Hematopoietic multipotent progenitor cell treated with erythropoietin and hydrocortisone succinate and interleukin-3 and kit ligand, for 15 days (in vitro differentiated cells): Measurements from ENCODE around the gene SLIRP.
"Not testable (repeated sequence)": the region's sequence is repeated elsewhere in the genome, so short reads cannot be mapped to it uniquely, and the experiment has no call there.

Source experiments
- DNase-seq: peaks from one replicate; pipeline ENCODE4 v3.0.0-alpha.2; 2015; ENCODE audit warnings: low spot score

The SLIRP gene

DNA sequence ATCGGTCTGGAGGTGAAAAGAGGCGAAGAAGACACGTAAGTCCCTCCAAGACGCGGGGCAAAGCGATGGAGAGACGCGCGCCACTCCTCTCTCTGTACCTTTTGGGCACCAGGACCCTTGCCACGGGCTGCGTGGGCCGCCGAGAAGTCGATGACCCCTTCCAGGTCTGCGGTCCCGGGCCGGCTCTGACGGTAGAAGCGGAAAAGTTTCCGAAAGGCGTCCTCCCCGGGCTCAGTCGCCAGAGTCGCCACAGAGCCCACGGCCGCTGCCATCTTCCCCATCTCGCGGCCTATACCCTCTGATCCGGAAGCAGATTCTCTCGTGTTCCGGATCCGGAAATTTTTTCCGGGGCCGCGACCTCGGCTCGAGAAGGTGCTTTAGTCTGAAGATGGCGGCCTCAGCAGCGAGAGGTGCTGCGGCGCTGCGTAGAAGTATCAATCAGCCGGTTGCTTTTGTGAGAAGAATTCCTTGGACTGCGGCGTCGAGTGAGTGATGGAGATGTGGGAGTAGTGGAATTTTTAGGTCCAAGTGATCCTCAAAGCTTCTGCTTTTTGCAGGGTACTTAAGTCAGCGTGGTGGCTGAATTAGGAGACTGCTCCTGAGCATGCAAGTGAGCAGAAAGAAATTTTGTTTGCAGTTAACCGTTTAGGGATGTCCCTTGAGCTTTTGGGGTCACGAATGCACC is at the start of gene SLIRP, which contains the start of gene ALKBH1:
Gene SLIRP, plus strand, starts transcription at position 380 of the 685 bp plus-strand sequence. Its CDS starts 9 bp downstream, at position 389.
Gene ALKBH1, minus strand, starts transcription at position 300 of the 685 bp plus-strand sequence. Its CDS starts 19 bp downstream, at position 281.
- DNase-seq, result peak; percentile 90

DNA sequence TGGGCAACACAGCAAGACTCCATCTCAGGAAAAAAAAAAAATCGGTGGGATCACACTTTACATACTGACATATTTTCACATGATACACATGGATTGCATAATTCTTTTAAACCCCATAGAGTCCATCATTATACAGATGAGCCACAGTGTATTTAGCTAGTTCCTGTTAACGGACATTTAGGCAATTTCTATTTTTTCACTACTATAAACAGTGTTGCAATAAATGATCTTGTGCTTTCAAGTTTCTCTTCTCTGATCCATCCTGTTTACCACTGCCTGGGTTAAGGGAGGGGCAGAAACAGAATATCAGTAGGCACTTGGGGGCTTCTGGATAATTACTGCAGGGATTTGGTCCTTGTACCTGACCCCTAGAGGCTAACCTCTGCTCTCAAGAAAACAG is 48.1 kb upstream of the SLIRP start:
- no peak for DNase-seq

- no peak for DNase-seq
These were observed 47.1 kb upstream of the SLIRP start for GRCh38 chr14:77660754-77661153.

- DNase-seq, result not testable (repeated sequence)
These were observed 46.3 kb upstream of the SLIRP start for GRCh38 chr14:77661562-77661961.

DNA sequence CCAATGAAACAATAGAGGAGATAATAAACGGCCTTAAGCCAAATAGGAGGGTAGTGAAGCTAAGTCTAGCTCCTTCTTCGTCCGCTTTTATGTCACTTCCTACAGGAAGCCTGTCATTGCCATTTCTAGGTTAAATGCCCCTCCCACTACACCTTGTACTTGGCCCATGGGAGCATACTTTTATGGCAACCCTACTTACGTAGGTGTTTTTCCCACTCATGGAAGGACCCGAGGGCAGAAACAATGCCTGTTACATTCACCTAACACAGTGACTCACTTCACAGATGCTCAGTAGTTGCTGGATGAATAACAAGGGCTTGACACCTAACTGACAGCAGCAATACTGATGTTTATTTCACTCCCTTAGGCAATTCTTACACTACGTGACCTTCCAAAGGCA is 44.6 kb upstream of the SLIRP start:
- no peak for DNase-seq

DNA sequence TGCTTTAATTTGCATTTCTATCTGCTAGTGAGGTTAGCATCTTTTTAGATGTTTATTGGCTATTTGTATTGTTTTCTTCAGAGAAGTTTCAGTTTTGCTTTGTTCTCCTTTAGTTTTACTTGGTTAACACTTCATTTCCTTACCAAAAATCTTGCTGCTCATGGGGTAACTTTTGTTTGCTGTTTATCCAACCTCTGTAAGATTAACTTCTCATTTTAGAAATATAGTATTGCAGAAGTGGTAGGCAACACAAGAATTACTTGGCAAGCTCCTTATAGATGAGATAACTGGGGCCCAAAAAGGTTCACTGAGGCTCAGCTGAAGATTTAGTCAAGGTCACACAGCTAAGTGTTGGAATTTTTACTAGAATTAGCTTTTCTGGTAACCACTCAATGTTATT is 40.6 kb upstream of the SLIRP start:
- DNase-seq, result no peak

GRCh38 chr14:77673193-77673592 is 34.7 kb upstream of the SLIRP start:
- no peak for DNase-seq

DNA sequence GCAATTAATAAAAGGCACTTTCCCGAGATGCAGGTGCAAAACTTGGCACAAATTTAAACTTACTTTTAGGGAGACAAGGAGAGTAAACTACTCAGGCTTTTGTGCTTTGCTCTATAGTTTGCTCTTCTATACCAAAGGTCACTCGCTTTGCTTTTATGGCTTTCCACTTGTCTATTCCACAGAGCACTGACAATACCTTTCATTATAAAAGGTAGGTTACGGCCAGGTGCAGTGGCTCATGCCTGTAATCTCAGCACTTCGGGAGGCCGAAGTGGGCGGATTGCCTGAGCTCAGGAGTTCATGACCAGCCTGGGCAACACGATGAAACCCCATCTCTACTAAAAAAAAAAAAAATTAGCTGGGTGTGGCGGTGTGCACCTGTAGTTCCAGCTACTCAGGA is 33.0 kb upstream of the SLIRP start:
- no peak for DNase-seq

DNA sequence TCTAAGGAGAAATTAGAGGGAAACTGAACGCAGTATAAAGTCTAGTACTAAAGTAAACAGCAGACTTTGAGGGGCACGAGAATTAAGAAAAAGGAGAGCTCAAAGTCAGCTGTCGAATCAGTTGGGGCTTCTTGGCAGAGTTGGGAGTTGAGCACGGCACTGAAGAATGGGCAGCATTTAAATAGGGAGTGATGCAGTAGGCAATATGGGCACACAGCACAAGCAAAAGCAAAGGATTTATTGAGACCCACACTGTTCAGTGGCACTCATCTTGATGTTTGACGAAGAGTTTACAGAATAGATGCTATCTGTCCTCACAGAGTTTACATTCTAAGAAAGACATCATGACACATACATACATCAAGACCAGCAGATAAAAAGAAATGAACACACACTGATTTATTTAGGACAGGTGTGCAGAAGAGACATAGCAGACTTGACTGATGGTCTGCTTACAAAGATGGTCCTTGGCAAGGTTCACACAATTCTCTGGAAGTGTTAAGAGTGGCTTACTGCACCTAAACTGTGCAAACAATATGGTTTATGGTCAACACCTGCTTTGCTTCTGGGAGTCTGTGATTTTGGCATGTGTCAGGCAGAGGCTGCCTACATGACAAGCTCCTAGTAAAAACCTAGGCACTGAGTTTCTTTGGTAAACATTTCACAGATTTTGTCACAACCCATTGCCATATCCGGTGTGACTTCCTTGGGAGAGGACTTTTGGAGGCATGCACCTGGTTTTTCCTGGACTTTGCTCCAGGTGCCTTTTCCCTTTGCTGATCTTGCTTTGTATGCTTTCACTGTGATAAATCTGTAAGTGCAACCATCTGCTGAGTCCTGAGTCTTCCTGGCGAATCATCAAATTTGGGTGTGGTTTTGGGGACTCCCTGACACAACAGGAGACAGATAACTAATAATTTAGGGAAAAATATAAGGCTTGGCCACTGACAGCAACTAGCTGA is 26.4 kb upstream of the SLIRP start:
- DNase-seq, result no peak

DNA sequence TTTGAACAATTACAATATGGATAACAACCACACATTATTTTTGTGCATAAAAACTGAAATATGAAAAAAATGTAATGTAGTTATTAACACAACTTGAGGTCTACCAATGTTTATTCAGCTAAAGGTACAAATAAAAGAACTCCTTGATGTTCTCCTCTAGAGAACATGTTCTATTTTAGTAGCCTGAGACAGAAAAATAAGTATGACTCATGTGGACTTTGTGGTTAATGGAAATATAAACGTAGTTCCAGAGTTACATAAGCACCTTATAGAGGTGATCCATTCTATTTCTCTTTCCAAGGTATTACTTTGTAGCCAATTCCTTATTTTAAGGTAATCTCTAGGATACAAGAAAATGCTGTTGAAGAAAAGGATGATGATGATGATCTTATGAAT is 25.7 kb upstream of the SLIRP start:
- DNase-seq, result no peak

DNA sequence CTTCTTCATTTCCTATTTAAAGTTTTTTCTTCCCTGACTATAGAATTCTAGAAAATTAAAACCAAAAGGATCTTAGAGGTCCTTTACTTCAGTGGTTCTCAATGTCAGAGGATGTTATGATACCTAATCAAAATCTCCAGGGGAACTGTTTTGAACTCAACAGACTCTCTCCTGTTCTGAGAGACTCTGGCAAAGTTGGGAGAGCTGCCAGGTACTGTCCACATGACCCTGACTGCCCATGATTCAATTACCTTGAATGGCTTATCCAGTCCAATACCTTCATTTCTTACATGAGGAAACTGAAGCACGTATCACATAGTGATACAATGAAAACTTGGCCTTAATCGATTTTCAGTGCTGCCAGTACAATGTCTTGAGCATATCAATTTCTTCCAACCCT is 16.6 kb upstream of the SLIRP start:
- DNase-seq, result no peak

DNA sequence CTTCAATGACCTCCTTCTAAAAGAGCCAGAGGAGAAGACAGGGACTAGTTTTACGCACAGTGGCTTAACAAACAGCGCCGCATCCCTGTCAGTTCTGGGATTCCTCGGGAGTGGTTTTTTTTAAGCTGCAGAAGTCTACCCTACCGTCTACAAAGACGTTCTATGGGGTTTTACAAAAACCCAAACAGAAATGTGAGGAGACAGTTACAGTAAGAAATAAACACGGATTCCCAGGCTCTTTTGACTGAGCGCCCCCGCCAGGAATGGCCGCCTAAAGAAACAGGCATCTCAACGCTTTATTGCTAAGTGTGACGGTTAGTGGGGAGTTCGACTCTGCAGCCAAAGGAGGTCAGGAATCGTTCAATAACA is 564 bp upstream of the SLIRP start:
- DNase-seq, result peak; percentile 55

- no peak for DNase-seq
These were observed 846 bp downstream of the SLIRP start for GRCh38 chr14:77708749-77709148.

DNA sequence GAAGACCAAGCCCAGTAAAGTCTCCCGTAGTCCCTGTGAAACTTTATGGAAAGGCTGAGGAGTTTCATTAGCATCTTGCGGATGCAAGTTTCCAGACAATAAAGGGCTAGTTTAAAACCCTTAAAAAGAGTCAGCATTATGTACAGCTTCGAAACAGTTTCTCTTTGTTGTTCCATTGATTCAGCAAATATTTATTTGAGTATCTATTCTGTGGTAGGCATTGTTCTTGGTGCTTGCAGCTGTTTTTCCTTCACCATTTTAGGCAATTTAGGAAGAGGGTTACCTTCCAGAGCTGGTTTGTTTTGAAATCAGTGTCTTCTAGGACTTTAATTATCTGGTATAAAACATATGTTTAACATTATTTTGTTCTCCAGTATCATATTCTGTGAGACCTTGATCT is 1.5 kb downstream of the SLIRP start:
- no peak for DNase-seq

DNA sequence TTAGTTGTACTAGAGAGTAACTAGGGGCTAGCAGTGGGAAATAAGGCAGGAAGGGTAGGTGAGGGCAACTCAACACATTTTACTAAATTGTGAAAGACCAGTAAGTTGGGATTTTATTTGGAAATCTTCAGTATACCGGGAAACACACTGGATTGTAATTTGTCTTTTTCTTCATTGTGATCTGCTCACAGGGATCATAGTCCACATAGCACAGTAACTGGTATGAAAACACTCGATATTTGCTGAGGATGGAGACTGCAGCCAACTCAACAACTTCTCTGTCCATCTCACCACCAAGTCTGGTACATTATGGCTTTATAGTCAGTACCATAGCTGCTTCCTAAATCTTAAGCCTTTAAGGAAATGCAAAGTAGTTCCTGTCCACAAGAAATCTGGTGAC is 2.5 kb downstream of the SLIRP start:
- no peak for DNase-seq

- DNase-seq, result no peak
These were observed 7.0 kb downstream of the SLIRP start for GRCh38 chr14:77714926-77715325.

- no peak for DNase-seq
These were observed 9.9 kb downstream of the SLIRP start for GRCh38 chr14:77717608-77718305.

DNA sequence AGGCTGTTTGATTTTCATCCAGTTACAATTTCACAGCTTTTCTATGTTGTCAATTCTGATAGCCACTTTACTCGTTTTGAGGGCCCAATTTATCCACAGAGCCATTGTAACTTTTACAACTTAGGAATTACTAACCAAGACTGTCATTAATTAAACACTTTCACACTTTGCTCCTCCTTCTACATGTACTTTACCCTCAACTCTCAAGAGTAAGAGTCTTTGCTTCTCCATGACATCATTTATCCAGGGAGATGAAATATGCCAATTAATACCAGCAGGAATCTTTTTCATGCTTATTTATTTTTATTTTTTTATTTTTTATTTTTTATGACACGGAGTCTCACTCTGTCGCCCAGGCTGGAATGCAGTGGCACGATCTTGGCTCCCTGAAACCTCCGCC is 13.5 kb downstream of the SLIRP start:
- no peak for DNase-seq

GRCh38 chr14:77722301-77722700 is 14.4 kb downstream of the SLIRP start:
- no peak for DNase-seq

- DNase-seq, result no peak
These were observed 23.1 kb downstream of the SLIRP start for GRCh38 chr14:77730976-77731497.

GRCh38 chr14:77738559-77739250 is 30.8 kb downstream of the SLIRP start:
- no peak for DNase-seq

- DNase-seq, result no peak
These were observed 33.5 kb downstream of the SLIRP start for GRCh38 chr14:77741438-77741837.
